ENCODE measurements around the gene MCC.

Gene MCC

GRCh38 chr5:113090336-113091106, 397.7 kb downstream of the MCC start:
- WGBS, 2 experiments, result 90 to 92% methylated on average over 11 of the region's 11 CpGs
- Histone ChIP-seq H3K27me3 (ENCODE audit: control insufficient read depth, insufficient read depth, low read length, poor library complexity, severe bottlenecking) (no peaks in the 10 kb centered on the region), H3K27ac (ENCODE audit: insufficient read depth, low read depth, low read length, poor library complexity, severe bottlenecking) (no peak overlapping the region), H3K36me3 (ENCODE audit: control insufficient read depth, insufficient read depth, low read length) (no peaks in the 10 kb centered on the region), H3K9me3 (ENCODE audit: control insufficient read depth, low read length) (no peaks in the 10 kb centered on the region), H3K4me1 (ENCODE audit: control insufficient read depth, insufficient read depth, low read length) (no peaks in the 10 kb centered on the region), H3K4me3 (ENCODE audit: insufficient read depth, low read depth, low read length) (no peak overlapping the region)

DNA sequence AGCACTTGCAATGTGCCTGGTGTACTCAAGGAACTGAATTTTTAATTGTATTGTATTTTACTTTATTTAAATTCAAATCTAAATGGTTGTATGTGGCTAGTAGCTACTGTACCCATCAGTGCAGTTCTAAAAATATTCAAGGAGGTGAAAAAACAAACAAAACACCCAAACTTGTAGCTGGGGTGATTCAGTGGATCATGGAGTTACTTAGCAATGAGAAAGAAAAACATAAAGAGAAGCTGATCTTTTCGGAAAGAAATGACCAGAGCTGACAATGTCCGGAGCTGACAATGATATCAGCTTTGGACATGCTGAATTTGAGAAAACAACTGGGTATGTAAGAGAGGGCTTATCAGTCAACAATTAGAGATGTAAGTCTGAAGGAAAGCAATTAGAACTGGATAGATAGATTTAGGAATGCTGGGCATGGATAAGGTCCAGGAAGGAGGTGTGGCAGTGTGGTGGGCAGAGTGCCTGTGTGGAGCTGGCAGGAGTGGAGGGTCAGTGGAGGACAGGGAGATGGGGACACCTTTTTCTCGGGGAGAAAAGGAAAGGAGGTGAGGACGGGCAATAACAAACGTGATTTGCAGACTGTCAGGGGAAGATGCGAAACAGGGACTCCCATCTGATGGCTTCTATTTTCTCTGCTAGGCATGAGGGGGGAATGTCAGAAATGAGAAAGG, 398.5 kb downstream of the MCC start:
- H3K9me3 ChIP-seq (ENCODE audit: control insufficient read depth, low read length), result no peaks in the 10 kb centered on the region
- H3K36me3 ChIP-seq (ENCODE audit: control insufficient read depth, insufficient read depth, low read length), result no peaks in the 10 kb centered on the region
- no peak overlapping the region for H3K27ac ChIP-seq (ENCODE audit: insufficient read depth, low read depth, low read length, poor library complexity, severe bottlenecking)
- H3K4me3 ChIP-seq (ENCODE audit: insufficient read depth, low read depth, low read length), result no peak overlapping the region
- 93% methylated on average over 6 of the region's 6 CpGs for WGBS, 2 experiments
- no peaks in the 10 kb centered on the region for H3K4me1 ChIP-seq (ENCODE audit: control insufficient read depth, insufficient read depth, low read length)
- no peaks in the 10 kb centered on the region for H3K27me3 ChIP-seq (ENCODE audit: control insufficient read depth, insufficient read depth, low read length, poor library complexity, severe bottlenecking)

DNA sequence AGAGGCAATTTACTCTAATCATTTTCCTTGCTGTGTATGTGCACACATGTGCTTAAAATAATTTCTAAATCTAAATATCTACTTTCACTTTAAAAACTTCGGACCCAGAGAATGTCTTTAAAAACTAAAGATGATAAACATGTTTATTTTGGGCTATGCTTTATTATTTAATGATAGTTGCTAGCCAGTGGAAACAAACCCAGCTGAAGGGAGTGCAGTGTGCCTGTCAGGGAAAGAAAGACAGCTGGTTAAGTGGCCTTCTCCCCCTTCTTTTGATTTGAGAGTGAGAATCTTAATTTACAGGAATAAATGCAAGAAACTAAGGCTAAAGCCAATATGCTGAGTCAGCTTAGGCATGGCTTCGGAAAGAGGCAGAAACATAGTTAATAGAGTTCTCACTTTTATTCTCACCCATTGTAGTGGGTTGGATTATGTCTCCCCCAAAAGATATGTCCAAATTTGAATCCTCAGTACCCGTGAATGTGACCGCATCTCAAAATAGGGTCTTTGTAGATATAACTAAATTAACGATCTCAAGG, 400.2 kb downstream of the MCC start:
- Histone ChIP-seq H3K27me3 (ENCODE audit: control insufficient read depth, insufficient read depth, low read length, poor library complexity, severe bottlenecking) (no peaks in the 10 kb centered on the region), H3K36me3 (ENCODE audit: control insufficient read depth, insufficient read depth, low read length) (no peaks in the 10 kb centered on the region), H3K9me3 (ENCODE audit: control insufficient read depth, low read length) (no peaks in the 10 kb centered on the region), H3K4me1 (ENCODE audit: control insufficient read depth, insufficient read depth, low read length) (peaks cover 3% of the 10 kb centered on the region), H3K27ac (ENCODE audit: insufficient read depth, low read depth, low read length, poor library complexity, severe bottlenecking) (no peak overlapping the region), H3K4me3 (ENCODE audit: insufficient read depth, low read depth, low read length) (no peak overlapping the region)
- WGBS, 2 experiments, result 95 to 97% methylated on average over 5 of the region's 5 CpGs

GRCh38 chr5:113085880-113086409, 402.3 kb downstream of the MCC start:
- Histone ChIP-seq H3K27ac (ENCODE audit: insufficient read depth, low read depth, low read length, poor library complexity, severe bottlenecking) (no peak overlapping the region), H3K27me3 (ENCODE audit: control insufficient read depth, insufficient read depth, low read length, poor library complexity, severe bottlenecking) (no peaks in the 10 kb centered on the region), H3K9me3 (ENCODE audit: control insufficient read depth, low read length) (no peaks in the 10 kb centered on the region), H3K36me3 (ENCODE audit: control insufficient read depth, insufficient read depth, low read length) (no peaks in the 10 kb centered on the region), H3K4me3 (ENCODE audit: insufficient read depth, low read depth, low read length) (no peak overlapping the region), H3K4me1 (ENCODE audit: control insufficient read depth, insufficient read depth, low read length) (peaks cover 12% of the 10 kb centered on the region)
- 92% methylated on average over 7 of the region's 7 CpGs for WGBS, 2 experiments

DNA sequence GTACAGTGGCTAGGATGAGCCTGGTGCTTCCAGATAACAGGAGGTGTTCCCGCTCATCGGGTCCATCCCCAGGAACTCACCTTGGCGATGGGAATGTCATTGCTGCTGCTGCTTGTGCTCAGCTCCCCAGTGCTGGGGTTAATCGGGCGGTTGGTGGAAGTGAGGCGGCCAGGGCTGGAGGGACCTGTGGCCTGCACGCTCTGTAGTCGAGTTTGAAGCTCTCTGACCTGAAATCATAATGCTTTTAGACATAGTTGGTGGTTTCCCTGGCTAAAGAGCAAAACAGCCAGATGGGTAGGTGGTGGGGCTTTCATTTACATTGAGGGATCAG, 403.2 kb downstream of the MCC start:
- Histone ChIP-seq H3K4me1 (ENCODE audit: control insufficient read depth, insufficient read depth, low read length) (peaks cover 12% of the 10 kb centered on the region), H3K36me3 (ENCODE audit: control insufficient read depth, insufficient read depth, low read length) (no peaks in the 10 kb centered on the region), H3K27me3 (ENCODE audit: control insufficient read depth, insufficient read depth, low read length, poor library complexity, severe bottlenecking) (no peaks in the 10 kb centered on the region), H3K27ac (ENCODE audit: insufficient read depth, low read depth, low read length, poor library complexity, severe bottlenecking) (no peak overlapping the region), H3K4me3 (ENCODE audit: insufficient read depth, low read depth, low read length) (no peak overlapping the region), H3K9me3 (ENCODE audit: control insufficient read depth, low read length) (no peaks in the 10 kb centered on the region)
- WGBS, 2 experiments, result 94 to 95% methylated on average over 8 of the region's 8 CpGs

GRCh38 chr5:113084402-113085083, 403.7 kb downstream of the MCC start:
- no peaks in the 10 kb centered on the region for H3K27me3 ChIP-seq (ENCODE audit: control insufficient read depth, insufficient read depth, low read length, poor library complexity, severe bottlenecking)
- 86% methylated on average over 3 of the region's 3 CpGs for WGBS, 2 experiments
- H3K36me3 ChIP-seq (ENCODE audit: control insufficient read depth, insufficient read depth, low read length), result no peaks in the 10 kb centered on the region
- H3K4me3 ChIP-seq (ENCODE audit: insufficient read depth, low read depth, low read length), result no peak overlapping the region
- H3K9me3 ChIP-seq (ENCODE audit: control insufficient read depth, low read length), result no peaks in the 10 kb centered on the region
- H3K27ac ChIP-seq (ENCODE audit: insufficient read depth, low read depth, low read length, poor library complexity, severe bottlenecking), result no peak overlapping the region
- H3K4me1 ChIP-seq (ENCODE audit: control insufficient read depth, insufficient read depth, low read length), result peaks cover 12% of the 10 kb centered on the region

- no peaks in the 10 kb centered on the region for H3K27me3 ChIP-seq (ENCODE audit: control insufficient read depth, insufficient read depth, low read length, poor library complexity, severe bottlenecking)
- H3K4me1 ChIP-seq (ENCODE audit: control insufficient read depth, insufficient read depth, low read length), result peaks cover 12% of the 10 kb centered on the region
- H3K4me3 ChIP-seq (ENCODE audit: insufficient read depth, low read depth, low read length), result no peak overlapping the region
- H3K27ac ChIP-seq (ENCODE audit: insufficient read depth, low read depth, low read length, poor library complexity, severe bottlenecking), result no peak overlapping the region
- H3K36me3 ChIP-seq (ENCODE audit: control insufficient read depth, insufficient read depth, low read length), result no peaks in the 10 kb centered on the region
- no peaks in the 10 kb centered on the region for H3K9me3 ChIP-seq (ENCODE audit: control insufficient read depth, low read length)
Observed at GRCh38 chr5:113083481-113083880, 404.8 kb downstream of the MCC start.

DNA sequence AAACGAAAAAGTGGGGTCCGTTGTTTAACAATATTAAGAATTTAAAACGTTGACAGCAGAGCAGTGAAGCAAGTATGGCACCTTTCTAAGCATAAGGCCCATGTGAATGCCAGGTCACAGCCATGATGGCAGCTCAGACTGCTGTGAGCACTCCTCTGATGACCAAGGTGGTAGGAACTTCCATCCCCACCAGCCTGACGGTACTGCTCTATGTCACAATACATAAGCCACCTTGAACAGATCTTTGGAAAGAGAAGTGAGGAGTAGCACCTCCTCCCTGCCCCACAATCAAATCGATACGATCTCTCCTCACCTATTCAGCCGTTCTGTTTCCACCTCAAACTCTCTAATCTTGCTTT, 405.7 kb downstream of the MCC start:
- H3K4me3 ChIP-seq (ENCODE audit: insufficient read depth, low read depth, low read length), result no peak overlapping the region
- H3K9me3 ChIP-seq (ENCODE audit: control insufficient read depth, low read length), result no peaks in the 10 kb centered on the region
- H3K27me3 ChIP-seq (ENCODE audit: control insufficient read depth, insufficient read depth, low read length, poor library complexity, severe bottlenecking), result no peaks in the 10 kb centered on the region
- 89 to 94% methylated on average over 6 to 7 of the region's 7 CpGs for WGBS, 2 experiments
- H3K27ac ChIP-seq (ENCODE audit: insufficient read depth, low read depth, low read length, poor library complexity, severe bottlenecking), result no peak overlapping the region
- peaks cover 12% of the 10 kb centered on the region for H3K4me1 ChIP-seq (ENCODE audit: control insufficient read depth, insufficient read depth, low read length)
- no peaks in the 10 kb centered on the region for H3K36me3 ChIP-seq (ENCODE audit: control insufficient read depth, insufficient read depth, low read length)

GRCh38 chr5:113081881-113082546, 406.2 kb downstream of the MCC start:
- 94% methylated on average over 5 of the region's 5 CpGs for WGBS, 2 experiments
- Histone ChIP-seq H3K36me3 (ENCODE audit: control insufficient read depth, insufficient read depth, low read length) (no peaks in the 10 kb centered on the region), H3K9me3 (ENCODE audit: control insufficient read depth, low read length) (no peaks in the 10 kb centered on the region), H3K4me1 (ENCODE audit: control insufficient read depth, insufficient read depth, low read length) (peaks cover 12% of the 10 kb centered on the region), H3K27ac (ENCODE audit: insufficient read depth, low read depth, low read length, poor library complexity, severe bottlenecking) (no peak overlapping the region), H3K4me3 (ENCODE audit: insufficient read depth, low read depth, low read length) (no peak overlapping the region), H3K27me3 (ENCODE audit: control insufficient read depth, insufficient read depth, low read length, poor library complexity, severe bottlenecking) (no peaks in the 10 kb centered on the region)

Measured in ectodermal cell (in vitro differentiated cells).